Inflammatory macrophage treated with lipopolysaccharide for 4 hours (primary cell): ENCODE measurements around the gene SLC39A11.
A peak's percentile ranks its signal among the peaks of the same experiment; 100 is the strongest.
"Not testable (repeated sequence)": the region's sequence is repeated elsewhere in the genome, so short reads cannot be mapped to it uniquely, and the experiment has no call there.

Source experiments
- DNase-seq: peaks from one replicate; pipeline ENCODE4 v3.0.0-alpha.2; 2020

SLC39A11 gene

DNA sequence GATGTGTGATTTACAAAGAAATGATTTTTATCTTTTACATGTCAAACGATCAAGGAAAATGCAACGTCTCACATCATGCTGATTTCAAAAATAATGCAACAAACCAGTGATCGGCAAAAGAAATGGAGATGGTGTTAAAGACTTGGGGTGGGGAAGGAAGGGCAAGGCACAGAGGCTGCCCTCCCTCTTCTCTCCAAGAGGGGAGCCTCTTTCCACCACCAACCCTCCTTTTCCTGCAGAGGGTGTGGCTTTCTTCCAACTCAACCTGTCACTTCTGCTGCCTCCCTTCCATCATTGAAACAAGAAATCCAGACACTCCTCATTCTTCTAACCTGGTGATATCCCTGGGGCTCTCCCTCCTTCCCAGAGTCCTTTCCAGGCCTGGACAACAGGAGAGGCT lies 320.8 kb downstream of the SLC39A11 start:
- no peak for DNase-seq

DNA sequence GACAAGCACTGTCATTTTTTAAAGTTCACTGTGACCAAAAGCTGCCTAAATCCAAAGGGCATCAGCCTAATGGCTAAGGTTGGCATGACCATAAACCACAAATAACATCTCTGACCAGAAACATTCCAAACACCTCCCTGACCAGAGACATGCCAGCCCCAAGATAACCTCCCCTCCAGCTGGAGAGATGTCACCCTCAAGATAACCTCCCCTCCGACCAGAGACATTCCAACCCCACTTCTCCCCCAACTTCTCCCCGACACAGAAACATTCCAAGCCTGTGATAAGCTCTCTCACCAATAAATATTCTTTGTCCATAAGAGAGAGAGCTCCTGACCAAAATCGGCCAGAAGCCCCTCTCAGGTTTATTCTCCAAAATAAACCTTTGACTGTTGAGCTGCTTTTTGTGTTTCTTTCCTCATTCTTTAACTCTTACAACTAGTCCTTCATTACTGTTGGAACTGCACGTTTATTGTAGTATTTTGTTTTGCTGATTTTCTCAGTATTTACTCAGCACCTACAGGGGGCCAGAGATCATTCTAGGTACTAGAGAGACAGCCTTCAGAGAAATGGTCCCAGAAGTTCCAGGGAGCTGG lies 325.6 kb downstream of the SLC39A11 start:
- DNase-seq = no peak

DNA sequence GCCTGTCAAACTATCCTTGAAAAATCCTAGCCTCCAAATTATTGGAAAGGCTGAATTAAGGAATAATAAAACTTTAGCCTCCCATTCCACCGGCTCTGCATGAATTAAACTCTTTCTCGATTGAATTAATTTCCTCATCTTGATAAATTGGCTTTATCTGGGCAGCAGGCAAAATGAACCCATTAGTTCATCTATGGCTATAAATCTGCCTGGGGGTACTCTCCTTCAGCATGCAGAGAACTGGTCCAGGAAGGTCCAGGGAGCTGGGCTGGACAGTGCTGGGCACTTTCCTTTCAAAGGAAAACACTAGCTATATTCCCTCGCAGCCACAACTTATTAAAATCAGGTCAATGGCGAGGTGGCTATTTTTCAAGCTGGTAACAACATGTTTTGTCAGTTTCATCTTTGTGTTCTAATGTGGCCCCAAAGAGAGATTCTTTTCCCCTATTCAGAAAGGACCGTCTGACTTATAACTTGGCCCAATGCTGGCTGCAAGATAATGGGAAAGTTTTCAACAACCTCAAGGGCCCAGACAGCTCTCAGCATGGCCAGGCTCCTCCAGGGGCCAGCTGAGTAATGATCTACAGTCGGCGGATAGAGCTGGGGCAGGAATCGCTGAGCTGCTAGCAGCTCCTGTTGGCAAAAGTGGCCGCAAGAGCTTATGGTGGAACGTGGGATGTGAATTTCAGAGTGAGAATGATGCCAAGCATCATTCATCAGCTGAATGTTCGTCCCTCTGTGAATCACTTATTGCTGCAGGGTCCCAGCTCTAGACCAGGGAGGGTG lies 326.9 kb downstream of the SLC39A11 start:
- no peak for DNase-seq

DNA sequence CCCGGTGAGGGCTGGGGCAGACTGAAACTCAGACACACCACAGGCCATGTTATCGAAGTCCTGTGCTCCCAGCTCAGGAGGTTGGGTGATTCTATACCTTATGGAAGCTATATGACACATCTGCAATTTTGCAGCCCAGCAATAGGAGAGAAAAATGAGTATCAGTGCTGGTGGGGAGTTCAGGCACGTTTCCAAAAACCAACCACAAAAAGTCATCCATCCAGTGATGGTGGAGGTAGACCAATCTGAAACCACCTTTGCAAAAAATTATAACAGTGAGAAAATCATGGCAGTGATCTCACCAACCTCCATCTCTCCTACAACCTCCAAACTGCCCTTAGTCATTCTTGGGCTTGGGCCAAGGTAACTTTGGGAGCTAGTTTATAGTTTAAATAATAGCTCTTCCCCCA lies 327.9 kb downstream of the SLC39A11 start:
- DNase-seq = no peak

DNA sequence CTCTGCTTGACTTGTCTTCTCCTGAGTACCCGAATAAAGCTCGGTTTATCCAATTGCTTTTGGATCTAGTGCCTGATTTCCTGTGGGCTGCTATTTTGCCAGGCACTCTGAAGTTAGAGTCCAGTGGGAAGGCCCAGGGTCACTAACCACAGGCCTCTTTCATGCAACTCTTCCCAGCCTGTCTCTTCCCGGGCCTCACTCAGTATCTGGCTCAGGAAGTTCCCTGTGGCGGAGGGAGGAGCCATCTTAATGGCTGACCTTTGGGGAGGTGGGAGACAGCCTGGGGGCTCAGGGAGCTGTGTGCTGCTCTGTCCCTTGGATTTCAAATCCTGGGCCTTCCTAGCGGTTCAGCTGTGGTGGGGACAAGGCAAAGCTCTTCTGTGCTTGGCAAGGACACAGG lies 328.5 kb downstream of the SLC39A11 start:
- no peak for DNase-seq

DNA sequence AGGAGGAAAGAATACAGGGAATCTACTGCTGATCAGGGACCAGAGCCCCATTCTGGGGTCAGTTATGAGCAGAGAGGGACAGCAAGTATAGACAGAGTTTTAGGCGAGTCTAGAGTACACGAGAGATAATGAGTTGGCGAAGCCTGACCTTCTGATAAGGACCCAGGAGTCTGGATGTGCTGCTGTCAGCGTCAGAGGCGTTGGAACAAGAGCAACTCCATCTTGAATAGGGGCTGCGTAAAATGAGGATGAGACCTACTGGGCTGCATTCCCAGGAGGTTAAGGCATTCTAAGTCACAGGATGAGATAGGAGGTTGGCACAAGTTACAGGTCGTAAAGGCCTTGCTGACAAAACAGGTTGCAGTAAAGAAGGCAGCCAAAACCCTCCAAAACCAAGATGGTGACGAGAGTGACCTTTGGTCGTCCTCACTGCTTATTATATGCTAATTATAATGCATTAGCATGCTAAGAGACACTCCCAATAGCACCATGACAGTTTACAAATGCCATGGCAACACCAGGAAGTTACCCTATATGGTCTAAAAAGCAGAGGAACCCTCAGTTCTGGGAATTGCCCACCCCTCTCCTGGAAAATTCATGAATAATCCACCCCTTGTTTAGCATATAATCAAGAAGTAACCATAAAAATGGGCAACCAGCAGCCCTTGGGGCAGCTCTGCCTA lies 330.5 kb downstream of the SLC39A11 start:
- not testable (repeated sequence) for DNase-seq

DNA sequence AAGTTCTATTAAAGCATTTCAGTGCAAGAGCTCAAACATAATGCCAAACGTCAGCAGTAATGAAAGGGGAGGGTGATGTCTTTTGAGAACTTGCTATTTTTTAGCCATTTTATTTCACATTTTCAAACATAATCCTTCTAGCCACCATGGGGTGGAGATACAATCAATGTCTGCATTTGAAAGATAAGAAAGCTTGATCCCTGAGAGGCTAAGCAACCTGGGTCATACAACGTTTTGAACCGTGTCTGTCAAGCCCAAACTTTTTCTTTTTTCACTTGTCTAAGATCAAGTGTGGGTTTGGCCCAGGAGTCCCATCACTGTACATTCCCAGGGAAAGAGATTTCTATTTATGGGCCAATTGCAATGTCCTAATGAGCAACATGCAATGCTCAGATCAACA lies 331.1 kb downstream of the SLC39A11 start:
- DNase-seq = no peak

DNA sequence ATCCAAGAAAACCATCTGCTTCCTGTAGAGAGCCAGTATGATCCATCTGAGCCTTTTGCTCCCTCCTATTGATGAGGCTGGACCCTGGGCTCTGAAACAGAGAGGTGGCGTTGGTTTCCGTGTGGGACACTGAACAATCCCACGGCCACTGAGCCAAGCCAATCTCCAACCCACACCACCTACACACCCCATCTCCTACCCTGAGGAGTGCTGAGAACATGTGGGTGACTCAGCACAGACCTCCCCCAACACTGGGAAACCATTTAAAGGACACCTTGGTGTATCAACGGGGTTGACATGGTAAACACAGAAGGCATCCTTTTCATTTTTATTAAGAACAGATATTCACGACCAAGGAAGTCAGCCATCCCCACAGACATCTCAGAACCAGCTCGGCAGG lies 332.1 kb downstream of the SLC39A11 start:
- no peak for DNase-seq

DNA sequence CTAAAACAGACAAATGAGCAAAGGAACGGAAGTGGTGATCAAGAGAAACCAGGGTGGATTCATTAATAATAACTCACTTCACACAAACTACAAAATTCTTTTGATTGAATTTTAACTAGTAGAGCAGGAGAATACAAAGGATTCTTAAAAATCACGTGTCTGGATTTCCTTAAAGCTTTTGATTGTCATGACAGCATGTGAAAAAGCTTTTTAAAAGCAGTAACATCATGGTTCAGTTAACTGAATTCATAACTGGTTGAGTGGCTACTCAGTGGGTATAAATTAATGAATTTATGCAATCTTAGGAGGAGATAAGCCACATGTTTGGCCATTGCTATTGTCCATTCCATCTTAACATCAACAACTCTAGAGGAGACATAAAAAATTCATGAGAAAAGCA lies 333.2 kb downstream of the SLC39A11 start:
- DNase-seq = no peak

DNA sequence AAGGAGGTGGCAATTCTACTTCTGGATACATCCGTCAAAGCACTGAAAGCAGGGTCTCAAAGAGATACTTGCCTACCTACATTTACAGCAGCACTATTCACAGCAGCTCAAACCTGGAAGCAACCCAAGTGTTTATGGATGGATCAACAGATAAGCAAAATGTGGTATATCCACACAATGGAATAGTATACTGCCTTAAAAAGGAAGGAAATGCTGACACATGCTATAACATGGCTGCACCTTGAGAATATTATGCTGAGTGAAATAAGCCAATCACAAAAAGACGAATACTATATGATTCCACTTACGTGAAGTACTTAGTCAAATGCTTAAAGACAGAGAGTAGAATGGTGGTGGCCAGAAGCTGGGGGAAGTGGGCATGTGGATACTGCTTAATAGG lies 336.2 kb downstream of the SLC39A11 start:
- DNase-seq = no peak

DNA sequence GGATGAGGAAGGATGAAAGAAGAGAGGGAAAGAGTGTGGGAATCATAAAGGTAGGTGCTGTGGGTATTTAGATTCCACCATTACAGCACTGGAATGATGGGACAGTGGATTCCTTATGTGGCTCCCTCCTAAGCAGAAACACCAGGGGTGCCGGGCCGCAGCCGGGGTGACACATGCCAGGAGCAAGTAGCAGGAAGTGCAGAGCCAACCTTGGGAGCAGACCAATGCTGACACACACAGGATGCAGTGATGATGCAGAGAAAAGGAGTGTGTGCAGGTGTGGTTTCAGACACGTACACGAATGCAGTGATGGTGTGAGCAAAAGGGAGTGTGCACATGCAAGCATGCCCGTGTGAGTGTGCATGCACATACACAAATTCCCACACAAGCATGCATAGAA lies 338.0 kb downstream of the SLC39A11 start:
- DNase-seq = no peak

DNA sequence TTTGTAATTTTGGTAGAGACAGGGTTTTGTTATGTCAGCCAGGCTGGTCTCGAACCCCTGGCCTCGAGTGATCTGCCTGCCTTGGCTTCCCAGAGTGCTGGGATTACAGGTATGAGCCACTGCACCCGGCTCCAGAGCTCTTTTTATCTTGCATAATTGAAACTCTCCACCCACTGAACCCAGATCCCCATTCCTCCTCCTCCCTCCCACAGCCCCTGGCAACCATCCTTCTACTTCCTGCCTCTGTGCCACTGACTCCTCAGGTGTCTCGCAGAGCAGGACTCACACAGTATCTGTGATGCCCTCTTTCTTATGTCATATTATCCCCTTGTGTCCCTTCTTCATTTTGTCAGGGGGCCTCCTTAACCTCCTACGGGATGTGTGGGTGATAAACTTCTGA lies 340.7 kb downstream of the SLC39A11 start:
- no peak for DNase-seq

DNA sequence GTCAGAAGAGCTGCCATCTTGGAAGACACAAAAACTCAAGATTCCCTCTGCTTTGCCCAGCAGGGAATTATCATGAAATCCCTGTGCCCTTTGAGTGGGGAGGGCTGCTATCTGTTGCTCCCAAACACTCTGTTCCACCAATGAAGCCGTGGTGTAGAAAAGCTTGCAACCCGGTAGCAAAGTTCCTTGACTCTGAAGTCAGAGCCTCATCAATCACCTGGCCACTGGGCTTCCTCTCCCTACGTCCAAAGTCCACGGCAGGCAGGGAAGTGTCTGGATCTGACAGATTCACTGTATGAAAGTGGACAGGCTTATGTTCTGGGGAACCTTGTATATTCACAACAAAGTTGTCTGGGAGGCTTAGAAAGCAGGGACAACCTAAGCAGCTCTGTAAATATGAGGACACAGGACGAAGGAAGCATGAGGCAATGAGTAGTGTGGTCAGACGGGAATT lies 343.3 kb downstream of the SLC39A11 start:
- DNase-seq = no peak

DNA sequence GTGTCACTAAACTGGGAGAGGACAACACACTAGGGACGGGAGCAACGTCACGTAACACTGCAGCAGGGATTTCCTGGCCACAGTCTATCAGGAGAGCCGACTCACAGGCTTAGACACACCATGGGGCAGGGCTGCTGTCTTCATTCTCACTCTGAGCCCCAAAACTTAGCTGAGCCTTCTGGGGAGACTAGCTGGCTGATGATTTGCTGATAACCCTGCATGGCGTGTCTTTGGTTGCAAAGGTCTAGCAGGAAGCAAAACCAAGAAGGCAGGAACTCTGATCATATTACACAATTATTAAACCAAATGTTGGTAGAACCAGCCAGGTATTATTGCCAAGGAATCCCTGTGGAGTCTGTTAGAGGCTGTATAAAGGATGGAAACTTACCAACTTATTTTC lies 345.0 kb downstream of the SLC39A11 start:
- DNase-seq = no peak

DNA sequence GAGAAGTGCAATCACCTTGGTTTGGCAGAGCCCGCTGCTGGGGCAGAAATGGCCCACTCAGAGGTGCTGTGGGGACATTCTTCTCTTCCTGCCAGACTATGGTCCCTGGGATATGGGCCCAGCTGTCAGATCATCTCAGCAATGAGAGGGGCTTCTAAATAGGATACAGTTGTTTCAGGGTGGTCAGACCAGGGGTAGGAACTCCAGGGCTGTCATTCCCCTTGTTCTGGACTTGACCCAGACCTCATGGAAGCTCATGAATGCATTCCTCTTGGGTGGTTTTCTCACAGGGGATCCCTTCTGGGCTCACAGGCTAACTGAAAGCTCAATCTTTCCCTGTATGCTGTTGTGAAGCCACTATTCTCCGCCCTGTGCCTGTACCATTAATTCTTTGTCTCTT lies 347.2 kb downstream of the SLC39A11 start:
- DNase-seq = no peak

DNA sequence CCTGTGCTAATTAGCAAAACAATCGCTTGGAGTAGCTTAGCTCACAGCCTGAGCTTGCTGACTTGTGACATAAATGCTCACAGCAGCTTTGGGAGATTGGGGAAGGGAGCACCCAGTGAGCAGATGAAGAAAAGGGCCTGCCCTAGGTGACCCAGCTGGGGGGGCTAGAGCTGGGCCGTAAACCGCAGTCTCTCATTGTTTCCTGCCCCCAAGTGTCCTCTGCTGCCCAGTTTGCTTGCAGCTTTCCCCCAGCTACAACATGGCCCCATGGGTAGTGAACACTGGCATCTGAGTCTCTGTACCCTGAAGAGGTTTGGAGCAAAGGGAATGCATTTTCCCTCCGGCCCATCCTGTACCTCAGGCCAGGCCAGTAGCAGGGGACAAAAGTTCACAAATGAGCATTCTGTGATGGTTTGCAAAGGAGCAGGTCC lies 349.4 kb downstream of the SLC39A11 start:
- no peak for DNase-seq

DNA sequence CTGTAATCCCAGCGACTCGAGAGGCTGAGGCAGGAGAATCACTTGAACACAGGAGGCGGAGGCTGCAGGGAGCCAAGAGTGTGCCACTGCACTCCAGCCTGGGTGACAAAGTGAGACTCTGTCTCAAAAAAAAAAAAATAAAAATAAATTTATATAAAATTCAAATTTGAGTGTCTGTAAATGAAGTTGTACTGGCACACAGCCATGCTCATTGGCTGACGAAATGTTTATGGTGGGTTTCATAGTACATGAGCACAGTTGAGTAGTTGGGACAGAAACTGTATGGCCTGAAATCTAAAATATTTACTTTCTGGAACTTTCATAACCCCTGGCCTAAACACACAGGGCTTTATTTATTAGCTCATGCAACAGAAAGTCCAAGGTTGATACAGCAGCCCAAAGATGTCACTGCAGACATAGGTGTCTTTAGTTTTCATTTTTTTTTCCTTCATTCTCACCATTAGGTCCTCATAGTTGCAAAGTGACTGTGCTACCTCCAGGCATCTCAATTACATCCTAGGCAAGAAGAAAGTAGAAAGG lies 355.3 kb downstream of the SLC39A11 start:
- no peak for DNase-seq

DNA sequence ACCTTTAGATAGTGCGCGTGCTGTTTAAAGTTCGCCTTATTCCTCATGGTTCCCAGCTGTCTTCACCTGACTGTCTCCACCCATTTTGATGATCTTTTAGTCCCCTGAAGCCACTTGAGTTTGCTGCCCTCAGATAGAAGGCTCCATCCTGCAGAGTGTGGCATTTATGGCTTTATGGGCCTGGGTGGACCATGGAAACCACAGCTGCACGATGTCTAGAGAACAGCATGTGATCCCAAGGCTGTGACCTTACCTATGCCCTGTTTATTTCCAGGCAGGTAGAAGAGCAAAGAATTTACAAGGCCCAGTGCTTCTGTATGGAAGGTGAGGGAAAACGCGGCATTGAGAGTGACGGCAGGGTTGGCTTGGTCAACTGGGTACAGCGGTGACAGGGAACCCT lies 356.9 kb downstream of the SLC39A11 start:
- DNase-seq = no peak

DNA sequence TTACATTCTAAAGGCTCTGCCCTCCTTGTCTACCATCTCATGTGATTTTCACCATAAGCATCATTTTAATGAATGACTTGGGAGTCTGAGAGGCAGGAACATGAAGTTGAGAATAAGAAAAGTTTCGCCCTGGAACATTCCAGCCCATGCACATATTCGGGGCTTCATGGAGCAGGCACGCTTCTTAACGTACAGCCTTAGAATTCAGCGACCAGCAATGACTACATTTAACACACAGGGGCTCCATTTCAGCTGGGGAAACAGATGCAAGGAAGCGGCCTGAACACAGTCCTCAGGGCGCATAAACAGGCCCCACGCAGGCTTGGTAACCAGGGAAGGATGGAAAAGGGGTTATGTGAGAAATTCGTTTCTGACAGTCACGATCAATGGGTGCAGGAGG lies 357.4 kb downstream of the SLC39A11 start:
- no peak for DNase-seq

DNA sequence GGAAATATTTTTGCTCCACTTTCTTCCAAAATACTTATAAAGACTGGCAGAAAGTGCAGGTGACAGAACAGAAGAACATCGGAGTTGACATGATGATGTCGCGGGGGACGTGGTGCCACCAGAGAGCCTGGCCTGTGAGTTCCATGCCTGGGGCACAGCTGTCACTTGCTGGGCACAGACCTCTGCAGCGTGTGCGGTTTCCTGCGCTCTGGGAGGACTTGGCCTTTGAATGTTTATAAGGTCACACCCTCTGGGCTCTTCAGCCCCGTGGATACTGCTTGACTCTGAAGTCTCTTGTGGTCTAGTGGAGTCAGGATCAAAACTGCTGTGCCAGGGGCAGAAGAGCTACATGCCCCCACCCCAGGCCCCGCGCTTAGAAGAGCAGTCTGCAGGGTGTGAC lies 357.9 kb downstream of the SLC39A11 start:
- DNase-seq = no peak

DNA sequence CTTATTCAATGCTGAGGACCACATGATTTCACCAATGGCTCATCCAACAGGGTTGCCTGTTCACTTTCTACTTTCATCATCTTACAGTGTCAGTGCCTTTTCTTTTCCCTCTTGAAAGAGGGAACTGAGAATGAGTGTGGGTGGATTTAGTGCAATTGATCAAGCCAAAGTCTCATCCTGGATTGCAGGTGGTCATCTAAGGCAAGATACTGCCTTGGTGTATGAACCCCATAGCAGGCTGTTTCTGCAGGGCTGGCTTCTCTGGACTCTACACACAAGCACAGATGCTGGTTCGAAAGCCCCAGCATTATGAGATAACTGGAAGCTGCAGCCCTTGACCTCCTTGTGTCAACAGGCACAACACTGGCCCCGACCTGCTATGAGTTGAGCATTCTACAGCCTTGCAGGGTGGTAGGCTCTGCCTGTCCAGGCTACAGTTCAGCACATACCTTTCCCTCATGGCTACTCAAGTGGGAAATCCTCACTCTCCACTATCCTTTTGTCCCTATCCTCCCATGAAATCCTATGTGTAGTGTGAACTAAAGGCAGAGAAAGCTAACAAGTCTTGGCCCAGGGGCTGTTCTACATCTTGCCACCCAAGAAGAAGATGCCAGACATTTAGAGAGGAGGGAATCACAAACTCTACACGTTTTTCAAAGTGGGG lies 358.7 kb downstream of the SLC39A11 start:
- peak; percentile 72 for DNase-seq

DNA sequence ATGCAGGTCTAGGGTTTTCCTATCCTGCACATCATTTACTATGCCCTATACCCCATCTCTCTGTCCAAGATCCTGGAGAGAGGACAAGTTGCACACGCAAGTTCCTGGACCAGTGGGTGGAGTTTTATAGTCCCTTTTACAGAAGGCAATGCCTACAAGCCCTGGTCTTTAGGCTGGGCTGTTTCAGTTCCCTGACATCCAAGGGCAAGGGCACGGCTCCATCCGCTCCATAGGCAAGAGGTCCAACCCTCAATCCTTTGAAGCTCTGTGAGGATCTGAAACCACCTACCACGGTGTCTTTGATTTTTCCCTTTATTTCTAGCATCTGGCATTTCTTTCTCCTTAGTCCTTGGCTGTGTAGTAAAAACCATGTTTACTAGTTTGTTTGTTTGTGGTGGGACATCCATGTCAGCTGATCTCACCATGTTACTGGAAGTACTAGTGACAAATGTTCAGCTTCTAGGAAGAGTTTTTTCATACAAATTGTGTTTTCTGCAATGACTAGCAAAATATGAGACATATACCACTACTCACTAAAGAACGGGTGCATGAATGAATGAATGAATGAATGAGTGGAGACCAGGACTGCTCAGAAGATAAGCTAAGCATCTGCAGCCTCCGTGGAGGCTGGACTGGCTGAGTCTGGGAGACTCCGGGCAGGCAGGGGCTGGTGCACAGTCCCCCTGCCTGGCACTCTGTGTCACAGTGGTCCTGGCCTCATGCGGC lies 359.4 kb downstream of the SLC39A11 start:
- DNase-seq = no peak

DNA sequence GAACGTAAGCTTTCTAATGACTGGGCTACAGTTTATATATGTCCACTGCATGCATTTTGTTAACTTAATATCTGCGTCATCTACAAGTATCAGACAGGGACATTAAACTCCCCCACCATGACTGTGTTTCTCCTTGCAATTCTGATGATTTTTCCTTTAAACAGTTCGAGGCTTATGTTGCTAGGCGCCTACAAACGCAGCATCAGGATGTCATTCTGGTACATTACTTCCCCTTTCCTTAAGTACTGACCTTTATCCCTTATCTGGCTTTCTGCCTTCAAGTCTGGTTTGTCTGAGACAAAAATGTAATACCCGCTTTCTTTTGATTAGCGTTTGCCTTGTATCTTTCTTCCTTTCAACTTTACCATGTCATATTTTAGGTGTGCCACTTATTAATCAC lies 362.4 kb downstream of the SLC39A11 start:
- peak; percentile 49 for DNase-seq
